Gastrocnemius medialis (tissue), 4 donors: ENCODE results near the gene ABCC8.

Experiments
- POLR2A ChIP-seq, 2 donors: fragments of 450-650 bp; IDR thresholded peaks; one replicate each; pipeline ENCODE4 v1.6.1; 2017; ENCODE audit warnings: antibody characterized with exemption in 2 of 2, mild to moderate bottlenecking in 2 of 2, moderate library complexity in 2 of 2
- TF ChIP-seq, protein P1 (sequence below), 5 experiments: fragments of 450-650 bp in 3 of 5; fragments of 200-600 bp in 2 of 5; sonication (generic) in 2 of 5; IDR thresholded peaks in 4 of 5; conservative IDR thresholded peaks in 1 of 5; 1 replicate in 4 of 5; 2 replicates in 1 of 5; pipeline ENCODE4 v1.5.1; 2016 to 2019; ENCODE audit warnings: antibody characterized with exemption in 5 of 5, mild to moderate bottlenecking in 3 of 5, moderate library complexity in 3 of 5

DNA sequence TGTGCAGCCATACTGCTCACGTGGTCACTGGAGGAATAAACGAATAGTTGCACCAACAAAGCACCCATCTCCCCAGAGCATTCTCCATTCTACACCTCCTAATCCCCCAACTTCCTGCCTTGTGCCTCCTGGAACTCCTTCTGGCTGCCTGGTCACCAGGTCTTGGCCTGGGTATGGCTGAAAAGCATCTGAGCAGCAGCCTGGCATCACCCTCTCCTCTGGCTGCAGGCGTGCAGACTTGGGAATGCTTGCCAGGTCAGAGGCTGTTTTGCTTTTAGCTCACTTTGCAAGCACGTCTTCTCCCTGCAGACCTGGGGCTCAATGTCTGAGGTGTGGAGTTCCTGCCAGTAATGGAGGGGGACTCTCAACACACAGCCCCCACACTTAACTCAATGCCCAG, 54.9 kb downstream of the ABCC8 start:
- no peak for TF ChIP-seq POLR2A (IDR thresholded peaks at IDR 0.05)
- TF ChIP-seq, protein P1, sequence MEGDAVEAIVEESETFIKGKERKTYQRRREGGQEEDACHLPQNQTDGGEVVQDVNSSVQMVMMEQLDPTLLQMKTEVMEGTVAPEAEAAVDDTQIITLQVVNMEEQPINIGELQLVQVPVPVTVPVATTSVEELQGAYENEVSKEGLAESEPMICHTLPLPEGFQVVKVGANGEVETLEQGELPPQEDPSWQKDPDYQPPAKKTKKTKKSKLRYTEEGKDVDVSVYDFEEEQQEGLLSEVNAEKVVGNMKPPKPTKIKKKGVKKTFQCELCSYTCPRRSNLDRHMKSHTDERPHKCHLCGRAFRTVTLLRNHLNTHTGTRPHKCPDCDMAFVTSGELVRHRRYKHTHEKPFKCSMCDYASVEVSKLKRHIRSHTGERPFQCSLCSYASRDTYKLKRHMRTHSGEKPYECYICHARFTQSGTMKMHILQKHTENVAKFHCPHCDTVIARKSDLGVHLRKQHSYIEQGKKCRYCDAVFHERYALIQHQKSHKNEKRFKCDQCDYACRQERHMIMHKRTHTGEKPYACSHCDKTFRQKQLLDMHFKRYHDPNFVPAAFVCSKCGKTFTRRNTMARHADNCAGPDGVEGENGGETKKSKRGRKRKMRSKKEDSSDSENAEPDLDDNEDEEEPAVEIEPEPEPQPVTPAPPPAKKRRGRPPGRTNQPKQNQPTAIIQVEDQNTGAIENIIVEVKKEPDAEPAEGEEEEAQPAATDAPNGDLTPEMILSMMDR (IDR thresholded peaks at IDR 0.05 in 4 of 5, conservative IDR thresholded peaks at IDR 0.05 in 1 of 5) = no peak
